Measurements from ENCODE around the gene ADAP1. TPM values are rescaled to one million over a fixed set of nuclear protein-coding genes. Genes with fewer than 3 reads are reported as not detected.
A peak's percentile ranks its signal among the peaks of the same experiment; 100 is the strongest.

Gene ADAP1
- total RNA-seq, 1 donor, result 0.72 TPM

DNA sequence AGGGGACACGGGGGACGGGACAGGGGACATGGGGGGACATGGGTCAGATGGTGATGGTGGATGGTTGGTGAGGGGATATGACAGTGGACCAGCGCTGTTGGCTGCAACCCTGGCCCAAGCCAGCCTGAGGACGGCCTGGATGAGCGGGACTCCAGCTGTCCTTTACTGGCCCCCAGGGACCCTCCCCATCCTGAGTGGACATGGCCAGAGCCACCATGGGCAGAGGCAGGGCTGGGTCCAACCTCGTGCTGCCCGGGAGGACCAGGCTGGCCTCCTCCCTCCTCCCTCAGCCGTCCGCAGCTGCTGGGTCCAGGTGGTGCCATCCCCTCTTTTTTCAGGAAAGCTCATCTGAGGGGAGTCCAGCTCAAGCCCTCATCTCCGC is 47.7 kb downstream of the ADAP1 start:
- TF ChIP-seq, protein P1, sequence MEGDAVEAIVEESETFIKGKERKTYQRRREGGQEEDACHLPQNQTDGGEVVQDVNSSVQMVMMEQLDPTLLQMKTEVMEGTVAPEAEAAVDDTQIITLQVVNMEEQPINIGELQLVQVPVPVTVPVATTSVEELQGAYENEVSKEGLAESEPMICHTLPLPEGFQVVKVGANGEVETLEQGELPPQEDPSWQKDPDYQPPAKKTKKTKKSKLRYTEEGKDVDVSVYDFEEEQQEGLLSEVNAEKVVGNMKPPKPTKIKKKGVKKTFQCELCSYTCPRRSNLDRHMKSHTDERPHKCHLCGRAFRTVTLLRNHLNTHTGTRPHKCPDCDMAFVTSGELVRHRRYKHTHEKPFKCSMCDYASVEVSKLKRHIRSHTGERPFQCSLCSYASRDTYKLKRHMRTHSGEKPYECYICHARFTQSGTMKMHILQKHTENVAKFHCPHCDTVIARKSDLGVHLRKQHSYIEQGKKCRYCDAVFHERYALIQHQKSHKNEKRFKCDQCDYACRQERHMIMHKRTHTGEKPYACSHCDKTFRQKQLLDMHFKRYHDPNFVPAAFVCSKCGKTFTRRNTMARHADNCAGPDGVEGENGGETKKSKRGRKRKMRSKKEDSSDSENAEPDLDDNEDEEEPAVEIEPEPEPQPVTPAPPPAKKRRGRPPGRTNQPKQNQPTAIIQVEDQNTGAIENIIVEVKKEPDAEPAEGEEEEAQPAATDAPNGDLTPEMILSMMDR (IDR thresholded peaks at IDR 0.05; ENCODE audit: insufficient read depth, low read length), result no peak
- no peak for DNase-seq (ENCODE audit: low read depth)
- H3K4me3 ChIP-seq (ENCODE audit: low read depth, low read length), result no peak overlapping the region

DNA sequence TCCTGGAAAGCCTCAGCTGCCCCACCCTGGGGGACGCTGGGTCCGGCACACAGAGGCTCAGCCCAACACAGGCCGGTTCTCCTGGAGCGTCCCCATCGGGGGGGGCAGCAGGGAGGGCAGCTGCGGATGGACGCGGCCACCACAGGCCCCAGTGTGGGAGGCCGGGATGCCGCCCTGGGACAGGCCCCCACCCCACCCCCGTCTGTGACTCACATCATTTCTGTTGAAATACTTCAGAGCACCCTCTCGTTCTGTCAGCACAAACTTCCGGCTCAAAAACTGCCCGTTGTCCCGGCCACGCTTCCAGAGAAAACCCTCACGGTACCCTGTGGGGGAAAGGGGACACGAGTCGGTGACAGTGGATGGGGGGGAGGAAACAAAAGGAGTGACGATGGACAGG is 49.6 kb downstream of the ADAP1 start:
- H3K4me3 ChIP-seq (ENCODE audit: low read depth, low read length), result peak overlapping the region; percentile 41
- peak; percentile 64 for DNase-seq (ENCODE audit: low read depth)
- TF ChIP-seq, protein P1 (IDR thresholded peaks at IDR 0.05; ENCODE audit: insufficient read depth, low read length), result no peak

DNA sequence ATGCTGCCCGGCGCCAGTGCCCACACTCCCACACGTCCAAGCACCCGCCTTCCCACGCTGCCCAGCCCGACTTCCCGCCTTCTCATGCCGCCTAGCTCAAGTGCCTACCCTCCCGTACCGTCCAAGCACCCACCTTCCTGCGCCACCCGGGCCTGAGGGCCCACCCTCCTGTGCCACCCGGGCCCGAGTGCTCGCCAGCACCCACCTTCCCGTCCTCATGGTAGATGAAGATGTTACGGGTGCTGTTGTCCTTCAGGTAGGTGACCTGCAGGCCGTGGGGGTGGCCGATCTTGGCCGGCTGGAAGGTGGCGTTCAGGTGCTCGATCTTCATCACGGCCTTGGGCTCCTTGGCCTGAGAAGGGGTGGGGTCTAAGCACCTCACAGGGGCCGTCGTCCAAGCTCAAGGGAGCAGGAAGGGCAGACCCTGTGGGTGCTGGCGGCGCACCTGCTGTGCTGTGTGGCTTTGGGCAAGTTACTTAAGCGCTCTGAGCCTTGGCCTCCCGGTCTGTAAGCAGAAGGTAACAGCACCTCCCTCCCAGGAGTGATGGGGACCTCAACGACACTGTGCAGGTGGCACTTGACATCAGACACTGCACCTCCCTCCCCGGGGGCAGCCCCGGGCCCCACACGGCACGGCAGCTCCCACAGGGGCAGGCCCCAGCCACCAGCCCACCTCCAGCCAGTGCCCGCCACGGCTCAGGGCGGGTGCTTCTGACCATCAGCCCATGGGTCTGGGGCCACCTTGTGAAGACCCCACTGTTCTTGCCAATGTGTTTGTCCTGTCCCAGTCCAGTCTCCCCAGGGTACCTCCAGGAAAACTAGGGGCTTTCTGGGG is 50.3 kb downstream of the ADAP1 start:
- peak overlapping the region; percentile 33 for H3K4me3 ChIP-seq (ENCODE audit: low read depth, low read length)
- DNase-seq (ENCODE audit: low read depth), result no peak

DNA sequence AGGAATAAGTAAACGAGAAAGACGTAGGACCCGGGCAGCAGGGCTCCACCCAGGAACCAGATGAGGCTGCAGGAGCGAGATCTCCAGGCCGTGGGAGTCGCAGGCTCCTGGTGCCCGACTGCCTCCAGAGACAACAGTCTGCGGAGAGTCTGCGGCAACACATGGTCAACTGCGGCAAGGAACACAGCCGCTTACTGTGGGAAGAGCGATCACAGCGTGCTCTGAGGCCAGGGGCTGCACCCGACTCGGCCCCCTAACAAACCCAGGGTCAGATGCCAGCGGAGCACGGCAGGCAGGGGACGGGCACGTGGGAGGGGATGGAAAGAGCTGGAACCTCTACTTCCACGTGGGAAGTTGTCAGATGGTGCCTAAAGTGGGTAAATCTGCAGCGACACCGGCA is 51.5 kb downstream of the ADAP1 start:
- DNase-seq (ENCODE audit: low read depth), result no peak
- TF ChIP-seq, protein P1 (IDR thresholded peaks at IDR 0.05; ENCODE audit: insufficient read depth, low read length), result no peak

More for the DNA sequence above, 50.3 kb downstream of the ADAP1 start:
- TF ChIP-seq, protein P1 (IDR thresholded peaks at IDR 0.05; ENCODE audit: insufficient read depth, low read length), result no peak

DNA sequence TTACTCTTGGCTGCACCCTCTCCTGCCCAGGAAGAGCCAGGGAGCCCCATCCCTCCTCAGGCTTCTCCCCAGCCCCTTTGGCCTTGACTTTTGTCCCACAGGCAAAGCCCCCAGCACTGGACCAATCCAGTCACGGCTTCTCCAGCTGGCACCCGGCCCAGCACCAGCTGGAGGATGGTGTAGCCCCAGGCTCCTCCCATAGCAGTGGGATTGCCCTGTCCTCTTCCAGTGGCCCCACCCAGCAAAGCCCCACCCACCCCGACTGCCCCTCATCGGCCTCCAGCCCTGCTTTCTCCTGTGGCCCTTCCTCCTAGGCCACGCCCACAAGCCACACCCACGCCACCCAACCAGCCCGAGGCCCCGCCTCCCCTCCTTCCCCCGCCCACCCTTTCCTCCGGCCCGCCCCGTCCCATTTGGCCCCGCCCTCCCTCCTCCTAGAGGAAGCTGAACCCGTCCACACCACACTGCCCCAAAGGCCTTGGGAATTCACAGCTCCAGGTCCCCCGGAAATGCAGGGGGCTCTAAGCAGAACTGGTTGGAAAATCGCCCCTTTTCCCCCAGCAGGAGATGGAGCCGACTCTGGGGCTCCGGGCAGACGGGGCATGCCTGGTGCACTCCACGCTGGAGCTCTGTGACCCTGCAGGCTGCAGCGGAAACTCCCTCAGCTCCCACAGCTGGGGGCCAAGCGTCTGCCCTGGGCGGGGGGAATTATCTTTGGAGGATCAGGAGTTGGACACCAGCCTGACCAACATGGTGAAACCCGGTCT is 52.9 kb downstream of the ADAP1 start:
- peak; percentile 82 for DNase-seq (ENCODE audit: low read depth)
- TF ChIP-seq, protein P1 (IDR thresholded peaks at IDR 0.05; ENCODE audit: insufficient read depth, low read length), result no peak
- H3K4me3 ChIP-seq (ENCODE audit: low read depth, low read length), result no peak overlapping the region

More for the DNA sequence above, 51.5 kb downstream of the ADAP1 start:
- H3K4me3 ChIP-seq (ENCODE audit: low read depth, low read length), result no peak overlapping the region

DNA sequence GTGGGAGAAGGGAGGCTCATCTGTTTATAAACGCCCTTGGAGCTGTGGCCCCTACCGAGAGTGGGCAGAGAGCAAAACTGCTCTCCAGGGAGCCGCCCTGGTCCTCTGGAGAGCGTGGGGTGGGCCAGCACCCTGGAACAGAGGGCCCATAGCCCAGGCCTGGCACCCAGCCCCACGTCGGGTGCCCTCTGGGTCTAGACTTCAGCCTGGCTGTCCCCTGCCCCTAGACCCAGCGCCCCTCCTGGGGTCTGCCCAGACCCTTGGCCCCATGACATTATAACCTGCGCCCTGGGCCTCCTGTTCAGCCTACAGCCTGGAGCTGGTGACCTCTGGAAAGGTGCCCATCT is 53.5 kb downstream of the ADAP1 start:
- TF ChIP-seq, protein P1 (IDR thresholded peaks at IDR 0.05; ENCODE audit: insufficient read depth, low read length), result no peak

More for the DNA sequence above, 53.5 kb downstream of the ADAP1 start:
- H3K4me3 ChIP-seq (ENCODE audit: low read depth, low read length), result no peak overlapping the region
- DNase-seq (ENCODE audit: low read depth), result no peak
